ENCODE data around the gene HINT3. TPM values are rescaled to one million over a fixed set of nuclear protein-coding genes. Genes with fewer than 3 reads are reported as not detected.

Gene HINT3
- total RNA-seq, result 27.3 and 28.0 TPM in 2 replicates

GRCh38 chr6:125956506-125957390, at the start of gene HINT3:
Gene HINT3, plus strand, starts transcription at chr6:125956770. Its CDS starts 208 bp downstream, at chr6:125956978.

DNA sequence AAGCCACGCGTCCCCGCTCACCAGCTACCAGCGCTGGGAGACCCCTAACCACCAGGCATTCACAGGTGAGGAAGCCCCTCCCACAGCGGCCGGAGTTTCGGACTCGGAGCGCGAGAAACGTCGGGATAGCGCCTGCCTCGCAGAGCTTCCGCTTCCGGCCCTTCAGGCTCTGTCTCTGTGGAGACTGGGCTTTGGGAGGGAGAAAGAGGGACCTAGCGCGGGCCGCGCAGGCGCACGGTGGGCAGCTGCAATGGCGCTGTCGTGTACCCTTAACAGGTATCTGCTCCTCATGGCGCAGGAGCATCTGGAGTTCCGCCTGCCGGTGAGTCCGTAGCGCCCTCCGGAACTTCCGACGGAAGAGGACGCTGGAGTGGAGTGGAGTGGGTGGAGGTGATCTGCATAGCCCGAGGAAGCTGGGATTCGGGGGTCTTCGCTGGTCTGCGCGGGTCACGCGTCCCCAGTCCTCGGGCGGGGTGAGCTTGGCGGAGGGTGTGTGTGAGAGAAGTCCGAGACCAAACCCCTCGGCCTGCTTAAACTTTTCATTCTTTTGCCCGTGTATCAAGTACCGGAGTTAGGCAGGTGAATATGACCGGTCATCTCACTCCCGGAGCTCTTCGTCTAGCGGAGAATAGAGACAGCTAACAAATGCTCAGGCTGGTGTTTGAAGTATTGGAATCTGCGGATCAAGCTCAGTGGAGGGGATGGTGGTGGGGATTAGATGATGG, 29.9 kb downstream of the HINT3 start, which contains the start of gene TRMT11:
Gene TRMT11 (plus strand): TSS at position 240 of the 725 bp plus-strand sequence. CDS start 11 bp downstream, at position 251.

Other genes with a start within 250 kb of the HINT3 start
- gene HEY2, start 207.1 kb upstream of the HINT3 start, total RNA-seq, result under 0.01 and 0.24 TPM in 2 replicates
- 24.5 and 48.7 TPM in 2 replicates for gene NCOA7, start 165.8 kb upstream of the HINT3 start, total RNA-seq
- gene TRMT11, start 29.8 kb downstream of the HINT3 start, total RNA-seq, result 22.2 and 29.8 TPM in 2 replicates